Trophoblast cell (in vitro differentiated cells and primary cell): ENCODE data around the gene KDM4B.
A peak's percentile ranks its signal among the peaks of the same experiment; 100 is the strongest.

Experiments
- DNase-seq, 2 donors: peaks; one replicate each; pipeline ENCODE4 v3.0.0-alpha.2; 2016
- H2AFZ ChIP-seq: 2 replicates; pipeline ENCODE4 v1.6.1; 2013; ENCODE audit warnings: low read length, moderate library complexity, mild to moderate bottlenecking; ENCODE audit not compliant: insufficient read depth, poor library complexity
- H2AK5ac ChIP-seq: 2 replicates; pipeline ENCODE4 v1.6.1; 2013; ENCODE audit warnings: mild to moderate bottlenecking, low read length
- H2BK120ac ChIP-seq: 2 replicates; pipeline ENCODE4 v1.6.1; 2013; ENCODE audit warnings: low read length, mild to moderate bottlenecking, moderate library complexity; ENCODE audit not compliant: insufficient read depth, poor library complexity
- H2BK12ac ChIP-seq: 2 replicates; pipeline ENCODE4 v1.6.1; 2013; ENCODE audit warnings: mild to moderate bottlenecking, low read length, moderate library complexity
- H2BK5ac ChIP-seq: 2 replicates; pipeline ENCODE4 v1.6.1; 2013; ENCODE audit warnings: low read length, low read depth, moderate library complexity, mild to moderate bottlenecking; ENCODE audit not compliant: poor library complexity
- H3K14ac ChIP-seq: 2 replicates; pipeline ENCODE4 v1.6.1; 2013; ENCODE audit warnings: mild to moderate bottlenecking, low read length
- H3K18ac ChIP-seq: 2 replicates; pipeline ENCODE4 v1.6.1; 2013; ENCODE audit warnings: mild to moderate bottlenecking, low read length
- H3K23ac ChIP-seq: 2 replicates; pipeline ENCODE4 v1.6.1; 2013; ENCODE audit warnings: low read length
- H3K27ac ChIP-seq: 2 replicates; pipeline ENCODE4 v1.5.1; 2013; ENCODE audit warnings: low read depth, mild to moderate bottlenecking, inconsistent platforms, low read length, moderate library complexity
- H3K27me3 ChIP-seq: 2 replicates; pipeline ENCODE4 v1.6.1; 2013; ENCODE audit warnings: inconsistent platforms, mild to moderate bottlenecking, low read length, moderate library complexity; ENCODE audit not compliant: insufficient read depth
- H3K36me3 ChIP-seq, 2 experiments: 1 replicate in 1 of 2; 2 replicates in 1 of 2; pipeline ENCODE4 v1.6.1; 2013; ENCODE audit warnings: low read length in 2 of 2, mild to moderate bottlenecking in 2 of 2, moderate library complexity in 1 of 2; ENCODE audit not compliant: insufficient read depth in 2 of 2, control insufficient read depth in 1 of 2
- H3K4ac ChIP-seq: 2 replicates; pipeline ENCODE4 v1.6.1; 2013; ENCODE audit warnings: low read depth, mild to moderate bottlenecking, low read length, moderate library complexity
- H3K4me1 ChIP-seq, 2 experiments: 1 replicate in 1 of 2; 2 replicates in 1 of 2; pipeline ENCODE4 v1.6.1; 2013; ENCODE audit warnings: low read length in 2 of 2, mild to moderate bottlenecking in 2 of 2, moderate library complexity in 1 of 2; ENCODE audit not compliant: insufficient read depth in 2 of 2, control insufficient read depth in 1 of 2
- H3K4me2 ChIP-seq: 2 replicates; pipeline ENCODE4 v1.6.1; 2013; ENCODE audit warnings: inconsistent platforms, mild to moderate bottlenecking, low read length, moderate library complexity
- H3K4me3 ChIP-seq: 2 replicates; pipeline ENCODE4 v1.5.1; 2013; ENCODE audit warnings: mild to moderate bottlenecking, low read depth, low read length, inconsistent platforms
- H3K79me1 ChIP-seq: one replicate; pipeline ENCODE4 v1.6.1; 2013; ENCODE audit warnings: low read length
- H3K79me2 ChIP-seq: 2 replicates; pipeline ENCODE4 v1.6.1; 2013; ENCODE audit warnings: low read length, mild to moderate bottlenecking; ENCODE audit not compliant: control insufficient read depth, insufficient read depth, poor library complexity
- H3K9ac ChIP-seq: 2 replicates; pipeline ENCODE4 v1.6.1; 2013; ENCODE audit warnings: mild to moderate bottlenecking, low read length
- H3K9me3 ChIP-seq: 2 replicates; pipeline ENCODE4 v1.6.1; 2013; ENCODE audit warnings: low read depth, mild to moderate bottlenecking, control low read depth, inconsistent platforms, low read length; ENCODE audit not compliant: insufficient read depth
- H4K12ac ChIP-seq: 2 replicates; pipeline ENCODE4 v1.6.1; 2013; ENCODE audit warnings: low read depth, mild to moderate bottlenecking, low read length, moderate library complexity
- H4K8ac ChIP-seq: 2 replicates; pipeline ENCODE4 v1.6.1; 2013; ENCODE audit warnings: low read depth, mild to moderate bottlenecking, low read length, moderate library complexity
- H4K91ac ChIP-seq: one replicate; pipeline ENCODE4 v1.6.1; 2013; ENCODE audit warnings: low read depth, mild to moderate bottlenecking, low read length, moderate library complexity
- WGBS: extraction: QIAGEN DNeasy Blood & Tissue Kit; methylation state at CpG from one replicate; pipeline ENCODE4 v1.1.7; 2013; ENCODE audit warnings: missing lambda C conversion rate; ENCODE audit not compliant: insufficient read length, insufficient coverage; ENCODE audit errors: extremely low coverage; 5-methylcytosine and 5-hydroxymethylcytosine counted together

The KDM4B gene

DNA sequence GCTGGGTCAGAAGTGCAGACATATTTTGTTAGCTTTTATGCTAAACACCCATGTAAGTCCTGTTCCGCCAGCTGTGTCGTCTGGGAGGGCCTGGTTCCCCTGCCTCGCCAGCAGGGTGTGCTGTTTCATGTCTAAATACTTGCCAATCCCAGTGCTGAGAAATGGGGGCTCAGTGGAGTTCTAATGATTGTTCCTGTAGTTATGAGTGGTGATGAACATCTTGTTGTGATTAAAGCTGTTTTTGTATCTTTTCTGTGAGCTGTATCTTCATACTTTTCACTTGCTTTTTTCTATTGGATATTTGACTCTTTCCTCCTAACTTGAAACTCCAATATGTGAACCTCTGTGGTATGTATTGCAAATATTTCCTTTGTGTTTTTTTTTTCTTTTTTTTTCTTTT is 32.7 kb downstream of the KDM4B start:
- no CpG with 5 or more reads among the region's 3 CpGs for WGBS
- H3K23ac ChIP-seq: no peak overlapping the region

DNA sequence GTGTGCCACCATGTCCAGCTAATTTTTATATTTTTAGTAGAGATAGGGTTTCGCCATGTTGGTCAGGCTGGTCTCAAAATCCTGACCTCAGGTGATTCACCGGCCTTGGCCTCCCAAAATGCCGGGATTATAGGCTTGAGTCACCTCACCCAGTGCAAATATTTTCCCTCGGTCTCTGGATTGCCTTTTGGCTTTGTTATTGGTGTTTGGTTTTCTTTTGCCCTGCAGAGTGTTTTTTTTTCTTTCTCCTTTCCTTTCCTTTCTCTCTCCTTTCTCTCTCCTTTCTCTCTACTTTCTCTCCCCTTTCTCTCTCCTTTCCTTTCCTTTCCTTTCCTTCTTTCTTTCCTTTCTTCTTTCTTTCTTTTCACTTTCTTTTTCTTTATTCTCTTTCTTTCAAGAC is 33.2 kb downstream of the KDM4B start:
- Histone ChIP-seq H4K8ac (no peak overlapping the region), H3K36me3 (peaks cover 28 to 30% of the 10 kb centered on the region in 2 experiments), H4K12ac (no peak overlapping the region), H4K91ac (no peak overlapping the region), H3K4me2 (no peak overlapping the region), H2AFZ (no peak overlapping the region), H3K4ac (peak overlapping the region; percentile 34), H3K14ac (no peak overlapping the region), H3K4me3 (no peak overlapping the region), H3K9me3 (peaks cover 4% of the 10 kb centered on the region), H2BK12ac (no peak overlapping the region), H3K18ac (no peak overlapping the region), H3K27ac (no peak overlapping the region), H3K23ac (no peak overlapping the region), H3K79me2 (peaks cover 46% of the 10 kb centered on the region), H2BK120ac (no peak overlapping the region), H3K4me1 (peaks cover 5 to 6% of the 10 kb centered on the region in 2 experiments), H3K9ac (no peak overlapping the region), H3K79me1 (no peaks in the 10 kb centered on the region), H3K27me3 (no peaks in the 10 kb centered on the region), H2BK5ac (no peak overlapping the region), H2AK5ac (no peak overlapping the region)
- peak; percentile 81 to 90 for DNase-seq
- no CpG with 5 or more reads among the region's 4 CpGs for WGBS

More for the DNA sequence above, 32.7 kb downstream of the KDM4B start:
- Histone ChIP-seq H3K9ac (no peak overlapping the region), H3K14ac (no peak overlapping the region), H3K18ac (no peak overlapping the region), H2AK5ac (no peak overlapping the region), H2BK120ac (no peak overlapping the region), H3K36me3 (peaks cover 28 to 34% of the 10 kb centered on the region in 2 experiments), H3K4me1 (peaks cover 5 to 6% of the 10 kb centered on the region in 2 experiments), H4K12ac (no peak overlapping the region), H3K4me2 (no peak overlapping the region), H3K4me3 (no peak overlapping the region), H3K79me2 (peaks cover 43% of the 10 kb centered on the region), H4K8ac (no peak overlapping the region), H3K4ac (peak overlapping the region; percentile 56), H2BK12ac (no peak overlapping the region), H2BK5ac (no peak overlapping the region), H3K9me3 (peaks cover 4% of the 10 kb centered on the region), H2AFZ (no peak overlapping the region), H3K79me1 (no peaks in the 10 kb centered on the region), H3K27me3 (no peaks in the 10 kb centered on the region), H4K91ac (no peak overlapping the region), H3K27ac (no peak overlapping the region)
- DNase-seq: peak; percentile 66 to 73

DNA sequence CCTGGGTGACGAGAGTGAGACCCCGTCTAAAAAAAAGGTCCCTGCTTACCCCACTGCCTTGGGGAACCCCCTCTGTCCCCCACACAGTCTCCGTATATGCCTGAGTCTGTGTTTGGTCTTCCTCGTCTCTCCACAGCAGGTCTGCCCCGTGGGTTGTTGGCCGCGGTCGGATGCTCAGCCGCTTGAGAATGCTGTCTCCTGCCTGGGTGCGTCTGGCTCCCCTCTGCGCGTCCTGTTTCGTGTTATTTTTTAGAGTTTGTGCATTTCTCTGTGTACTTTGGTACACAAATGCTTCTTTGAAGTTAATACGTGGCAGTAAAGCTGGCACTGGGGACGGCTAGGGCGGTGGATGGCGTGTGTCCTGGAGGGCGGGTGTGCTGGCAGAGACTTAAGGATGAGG is 34.9 kb downstream of the KDM4B start:
- Histone ChIP-seq H2BK5ac (no peak overlapping the region), H3K14ac (no peak overlapping the region), H3K36me3 (peaks cover 16 to 18% of the 10 kb centered on the region in 2 experiments), H4K91ac (no peak overlapping the region), H2BK12ac (no peak overlapping the region), H3K4ac (peak overlapping the region; percentile 81), H3K9me3 (no peaks in the 10 kb centered on the region), H3K27me3 (no peaks in the 10 kb centered on the region), H4K12ac (no peak overlapping the region), H3K4me3 (no peak overlapping the region), H4K8ac (no peak overlapping the region), H3K23ac (no peak overlapping the region), H3K4me1 (peaks cover 5 to 6% of the 10 kb centered on the region in 2 experiments), H3K79me2 (peaks cover 39% of the 10 kb centered on the region), H2BK120ac (no peak overlapping the region), H3K9ac (no peak overlapping the region), H3K27ac (no peak overlapping the region), H3K79me1 (no peaks in the 10 kb centered on the region), H3K4me2 (no peak overlapping the region), H2AK5ac (no peak overlapping the region), H3K18ac (no peak overlapping the region), H2AFZ (no peak overlapping the region)
- DNase-seq: no peak
- no CpG with 5 or more reads among the region's 18 CpGs for WGBS

DNA sequence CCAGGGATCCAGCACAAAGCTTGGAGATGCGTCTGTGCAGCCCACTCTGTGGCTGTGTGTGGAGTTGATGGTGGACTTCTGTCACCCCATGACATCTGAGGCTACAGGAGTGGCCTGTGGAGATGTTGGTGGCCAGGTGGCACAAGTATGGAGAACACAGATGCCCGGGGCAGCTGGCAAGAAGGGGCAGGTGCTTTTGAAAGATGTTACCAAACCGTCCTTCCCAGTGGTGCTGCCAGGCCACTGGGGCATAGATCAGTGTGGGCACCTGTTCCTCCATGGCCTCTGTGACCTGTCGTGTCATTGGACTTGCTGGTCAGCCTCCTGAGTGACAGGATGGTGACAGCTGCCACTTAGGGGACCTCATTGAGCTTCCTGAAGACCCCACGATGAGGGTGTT is 36.2 kb downstream of the KDM4B start:
- H3K23ac ChIP-seq: no peak overlapping the region
- no peak overlapping the region for H2BK5ac ChIP-seq
- no peaks in the 10 kb centered on the region for H3K27me3 ChIP-seq
- H3K4ac ChIP-seq: peak overlapping the region; percentile 81
- no peak overlapping the region for H3K4me2 ChIP-seq
- H4K12ac ChIP-seq: no peak overlapping the region
- no peak for DNase-seq
- H2AFZ ChIP-seq: no peak overlapping the region
- H3K4me1 ChIP-seq: peaks cover 5 to 6% of the 10 kb centered on the region in 2 experiments
- H2BK120ac ChIP-seq: no peak overlapping the region
- WGBS: no CpG with 5 or more reads among the region's 5 CpGs
- no peaks in the 10 kb centered on the region for H3K9me3 ChIP-seq
- H3K14ac ChIP-seq: no peak overlapping the region
- H3K36me3 ChIP-seq: peaks cover 15 to 20% of the 10 kb centered on the region in 2 experiments
- no peak overlapping the region for H4K8ac ChIP-seq
- H3K4me3 ChIP-seq: no peak overlapping the region
- H3K27ac ChIP-seq: no peak overlapping the region
- H2BK12ac ChIP-seq: no peak overlapping the region
- no peak overlapping the region for H4K91ac ChIP-seq
- H3K18ac ChIP-seq: no peak overlapping the region
- H3K9ac ChIP-seq: no peak overlapping the region
- H2AK5ac ChIP-seq: no peak overlapping the region
- H3K79me2 ChIP-seq: peaks cover 39% of the 10 kb centered on the region
- no peaks in the 10 kb centered on the region for H3K79me1 ChIP-seq
